OCI-LY1 (cell line): Measurements from ENCODE around the gene DOCK2.

Experiments
- H2AFZ ChIP-seq: fragments of 200-600 bp; sonication (generic), shearing (Covaris generic); 2 replicates; pipeline ENCODE4 v1.6.0; 2014; ENCODE audit warnings: antibody characterized with exemption, mild to moderate bottlenecking, low read length
- H3F3A ChIP-seq: fragments of 200-600 bp; sonication (generic), shearing (Covaris generic); 2 replicates; pipeline ENCODE4 v1.6.0; 2014; ENCODE audit warnings: mild to moderate bottlenecking, antibody characterized with exemption, low read length, moderate library complexity; ENCODE audit not compliant: insufficient read depth
- H3K27ac ChIP-seq: fragments of 200-600 bp; sonication (generic); 2 replicates; pipeline ENCODE4 v1.5.1; 2014; ENCODE audit warnings: low read length, mixed run types, mild to moderate bottlenecking, low read depth; ENCODE audit not compliant: poor library complexity, severe bottlenecking
- H3K27me3 ChIP-seq: fragments of 200-600 bp; sonication (generic); 2 replicates; pipeline ENCODE4 v1.6.0; 2014; ENCODE audit warnings: antibody characterized with exemption, mild to moderate bottlenecking, low read length, moderate library complexity; ENCODE audit not compliant: insufficient read depth
- H3K36me3 ChIP-seq: fragments of 200-600 bp; sonication (generic); 2 replicates; pipeline ENCODE4 v1.6.1; 2014; ENCODE audit warnings: mild to moderate bottlenecking, antibody characterized with exemption, low read length, moderate library complexity, mixed read lengths; ENCODE audit not compliant: insufficient read depth
- H3K4me1 ChIP-seq: fragments of 200-600 bp; sonication (generic); 2 replicates; pipeline ENCODE4 v1.5.1; 2014; ENCODE audit warnings: mild to moderate bottlenecking, low read length, moderate library complexity; ENCODE audit not compliant: insufficient read depth, severe bottlenecking
- H3K4me2 ChIP-seq: fragments of 200-600 bp; sonication (generic), shearing (Covaris generic); 2 replicates; pipeline ENCODE4 v1.6.1; 2014; ENCODE audit warnings: low read length
- H3K4me3 ChIP-seq: fragments of 200-600 bp; sonication (generic); 2 replicates; pipeline ENCODE4 v1.5.1; 2014; ENCODE audit warnings: low read length, low read depth, mild to moderate bottlenecking, mixed read lengths; ENCODE audit not compliant: poor library complexity, severe bottlenecking
- H3K79me2 ChIP-seq: fragments of 200-600 bp; shearing (Covaris generic); 2 replicates; pipeline ENCODE4 v1.6.1; 2016; ENCODE audit warnings: mixed run types, low read length, mixed read lengths; ENCODE audit not compliant: insufficient read depth
- H3K9ac ChIP-seq: fragments of 200-600 bp; sonication (generic), shearing (Covaris generic); 2 replicates; pipeline ENCODE4 v1.6.1; 2014; ENCODE audit warnings: mild to moderate bottlenecking, low read length, mixed read lengths
- H3K9me2 ChIP-seq: fragments of 200-600 bp; sonication (generic), shearing (Covaris generic); 2 replicates; pipeline ENCODE4 v1.6.1; 2014; ENCODE audit warnings: low read depth, mild to moderate bottlenecking, low read length, mixed read lengths
- H3K9me3 ChIP-seq: fragments of 200-600 bp; shearing (Covaris generic); 2 replicates; pipeline ENCODE4 v1.6.1; 2014; ENCODE audit warnings: low read length, mixed read lengths
- H4K20me1 ChIP-seq: fragments of 200-600 bp; sonication (generic), shearing (Covaris generic); 2 replicates; pipeline ENCODE4 v1.6.0; 2016; ENCODE audit warnings: mild to moderate bottlenecking, low read length; ENCODE audit not compliant: insufficient read depth
- EZH2 ChIP-seq: fragments of 200-600 bp; sonication (generic), shearing (Covaris generic); IDR thresholded peaks from 2 replicates; pipeline ENCODE4 v1.8.0; 2017; ENCODE audit warnings: borderline replicate concordance, mixed run types, mild to moderate bottlenecking, antibody characterized with exemption, low read length, moderate library complexity, mixed read lengths
- TF ChIP-seq, protein P1 (sequence below): fragments of 200-600 bp; sonication (generic), shearing (Covaris generic); IDR thresholded peaks from 2 replicates; pipeline ENCODE4 v1.5.1; 2017; ENCODE audit warnings: mild to moderate bottlenecking, antibody characterized with exemption, low read length, moderate library complexity, mixed read lengths

DOCK2 gene

GRCh38 chr5:169908864-169909263 is 271.8 kb downstream of the DOCK2 start:
- Histone ChIP-seq H2AFZ (no peak overlapping the region), H3K36me3 (no peaks in the 10 kb centered on the region), H3K4me3 (no peak overlapping the region), H3K27ac (no peak overlapping the region), H3K27me3 (no peaks in the 10 kb centered on the region), H3K9me2 (no peaks in the 10 kb centered on the region), H3K9ac (no peak overlapping the region), H3K4me2 (no peak overlapping the region), H3K4me1 (no peaks in the 10 kb centered on the region), H3K9me3 (no peaks in the 10 kb centered on the region), H3F3A (no peaks in the 10 kb centered on the region), H4K20me1 (no peaks in the 10 kb centered on the region), H3K79me2 (no peaks in the 10 kb centered on the region)
- TF ChIP-seq, protein P1, sequence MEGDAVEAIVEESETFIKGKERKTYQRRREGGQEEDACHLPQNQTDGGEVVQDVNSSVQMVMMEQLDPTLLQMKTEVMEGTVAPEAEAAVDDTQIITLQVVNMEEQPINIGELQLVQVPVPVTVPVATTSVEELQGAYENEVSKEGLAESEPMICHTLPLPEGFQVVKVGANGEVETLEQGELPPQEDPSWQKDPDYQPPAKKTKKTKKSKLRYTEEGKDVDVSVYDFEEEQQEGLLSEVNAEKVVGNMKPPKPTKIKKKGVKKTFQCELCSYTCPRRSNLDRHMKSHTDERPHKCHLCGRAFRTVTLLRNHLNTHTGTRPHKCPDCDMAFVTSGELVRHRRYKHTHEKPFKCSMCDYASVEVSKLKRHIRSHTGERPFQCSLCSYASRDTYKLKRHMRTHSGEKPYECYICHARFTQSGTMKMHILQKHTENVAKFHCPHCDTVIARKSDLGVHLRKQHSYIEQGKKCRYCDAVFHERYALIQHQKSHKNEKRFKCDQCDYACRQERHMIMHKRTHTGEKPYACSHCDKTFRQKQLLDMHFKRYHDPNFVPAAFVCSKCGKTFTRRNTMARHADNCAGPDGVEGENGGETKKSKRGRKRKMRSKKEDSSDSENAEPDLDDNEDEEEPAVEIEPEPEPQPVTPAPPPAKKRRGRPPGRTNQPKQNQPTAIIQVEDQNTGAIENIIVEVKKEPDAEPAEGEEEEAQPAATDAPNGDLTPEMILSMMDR, result no peak

GRCh38 chr5:169909945-169910344 is 272.9 kb downstream of the DOCK2 start:
- H3K79me2 ChIP-seq, result no peaks in the 10 kb centered on the region
- no peaks in the 10 kb centered on the region for H3K9me2 ChIP-seq
- no peaks in the 10 kb centered on the region for H3K27me3 ChIP-seq
- H3K27ac ChIP-seq, result no peak overlapping the region
- H3K4me1 ChIP-seq, result no peaks in the 10 kb centered on the region
- H3K4me3 ChIP-seq, result no peak overlapping the region
- no peaks in the 10 kb centered on the region for H4K20me1 ChIP-seq
- no peaks in the 10 kb centered on the region for H3K9me3 ChIP-seq
- no peak overlapping the region for H3K4me2 ChIP-seq
- H3K36me3 ChIP-seq, result 0 out of 2 replicates have a peak, but pooled peaks cover under 1% of the 10 kb centered on the region
- TF ChIP-seq, protein P1, result no peak
- no peak for TF ChIP-seq EZH2
- H2AFZ ChIP-seq, result no peak overlapping the region
- H3F3A ChIP-seq, result no peaks in the 10 kb centered on the region
- H3K9ac ChIP-seq, result no peak overlapping the region

DNA sequence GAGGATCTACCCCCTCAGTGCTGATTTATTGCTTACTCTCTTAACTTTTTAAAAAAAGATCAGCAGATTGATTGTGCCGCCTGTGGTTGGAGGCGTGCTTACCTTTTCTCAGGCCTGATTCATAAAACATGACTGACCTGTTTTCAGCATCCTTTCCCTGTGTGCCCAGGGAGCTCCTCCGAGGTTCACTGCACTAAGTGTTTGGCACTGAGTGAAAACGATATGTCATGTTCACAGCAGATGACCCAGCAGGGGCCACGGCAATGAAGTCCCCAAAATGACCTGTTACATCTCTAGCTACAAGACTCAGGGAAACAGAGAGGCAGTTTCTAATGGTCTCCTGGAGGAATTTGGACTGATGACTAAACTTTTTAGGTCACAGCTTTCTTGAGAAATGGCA is 273.3 kb downstream of the DOCK2 start:
- Histone ChIP-seq H3K79me2 (no peaks in the 10 kb centered on the region), H3K27me3 (no peaks in the 10 kb centered on the region), H2AFZ (no peak overlapping the region), H4K20me1 (no peaks in the 10 kb centered on the region), H3K36me3 (0 out of 2 replicates have a peak, but pooled peaks cover 3% of the 10 kb centered on the region), H3K4me3 (no peak overlapping the region), H3K9me2 (no peaks in the 10 kb centered on the region), H3K9ac (no peak overlapping the region), H3K9me3 (no peaks in the 10 kb centered on the region), H3K4me2 (no peak overlapping the region), H3K27ac (no peak overlapping the region), H3K4me1 (no peaks in the 10 kb centered on the region), H3F3A (no peaks in the 10 kb centered on the region)
- TF ChIP-seq, protein P1, result no peak
- TF ChIP-seq EZH2, result no peak
